ENCODE data around the gene IL1RL1.

Gene IL1RL1

DNA sequence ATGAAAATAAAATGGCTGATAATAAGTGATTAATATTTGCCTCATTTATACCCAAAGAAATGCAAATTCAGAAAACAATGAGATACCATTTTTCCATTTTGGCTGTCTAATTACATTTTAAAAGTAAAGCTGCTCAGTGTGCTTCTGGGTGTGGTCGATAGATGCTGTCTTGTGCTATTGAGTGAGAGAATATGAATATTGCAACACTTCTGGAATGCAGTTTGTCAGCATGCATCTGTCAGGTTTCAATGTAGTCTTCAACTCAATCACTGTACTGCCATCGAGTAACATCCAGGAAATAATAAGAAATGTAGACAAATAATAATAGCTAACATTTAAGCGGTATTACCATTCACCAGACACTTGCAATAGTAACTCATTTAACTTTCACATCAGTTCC lies 48.2 kb downstream of the IL1RL1 start:
- no peaks in the 10 kb centered on the region for H3K27me3 ChIP-seq (ENCODE audit: insufficient read depth, low read length, poor library complexity, severe bottlenecking)
- H3K4me3 ChIP-seq (ENCODE audit: low read length, poor library complexity, severe bottlenecking), result peak overlapping the region; percentile 90
- H3K36me3 ChIP-seq (ENCODE audit: insufficient read depth, low read length), result peaks cover 16% of the 10 kb centered on the region; the same call in 1 of the 2 replicates
- H3K9me3 ChIP-seq (ENCODE audit: insufficient read depth, low read depth, low read length), result peaks cover 2% of the 10 kb centered on the region; the same call in 1 of the 2 replicates
- peak overlapping the region; percentile 92 for H3K9ac ChIP-seq (ENCODE audit: low read depth, low read length, poor library complexity, severe bottlenecking)
- H3K4me2 ChIP-seq (ENCODE audit: low read depth, low read length, poor library complexity, severe bottlenecking), result peak overlapping the region; percentile 92
- peaks cover 65% of the 10 kb centered on the region for H3K4me1 ChIP-seq (ENCODE audit: insufficient read depth, low read length, poor library complexity, severe bottlenecking)
- H4K20me1 ChIP-seq (ENCODE audit: insufficient read depth, low read length, poor library complexity, severe bottlenecking), result no peaks in the 10 kb centered on the region
- no peaks in the 10 kb centered on the region for H3F3A ChIP-seq (ENCODE audit: low read depth)
- H3K79me2 ChIP-seq (ENCODE audit: insufficient read depth, low read length), result peaks cover 58% of the 10 kb centered on the region
- no peak overlapping the region for H2AFZ ChIP-seq (ENCODE audit: low read length)
- no peaks in the 10 kb centered on the region for H3K9me2 ChIP-seq (replicated peaks; ENCODE audit: low read depth, low read length)
- TF ChIP-seq, protein P1, sequence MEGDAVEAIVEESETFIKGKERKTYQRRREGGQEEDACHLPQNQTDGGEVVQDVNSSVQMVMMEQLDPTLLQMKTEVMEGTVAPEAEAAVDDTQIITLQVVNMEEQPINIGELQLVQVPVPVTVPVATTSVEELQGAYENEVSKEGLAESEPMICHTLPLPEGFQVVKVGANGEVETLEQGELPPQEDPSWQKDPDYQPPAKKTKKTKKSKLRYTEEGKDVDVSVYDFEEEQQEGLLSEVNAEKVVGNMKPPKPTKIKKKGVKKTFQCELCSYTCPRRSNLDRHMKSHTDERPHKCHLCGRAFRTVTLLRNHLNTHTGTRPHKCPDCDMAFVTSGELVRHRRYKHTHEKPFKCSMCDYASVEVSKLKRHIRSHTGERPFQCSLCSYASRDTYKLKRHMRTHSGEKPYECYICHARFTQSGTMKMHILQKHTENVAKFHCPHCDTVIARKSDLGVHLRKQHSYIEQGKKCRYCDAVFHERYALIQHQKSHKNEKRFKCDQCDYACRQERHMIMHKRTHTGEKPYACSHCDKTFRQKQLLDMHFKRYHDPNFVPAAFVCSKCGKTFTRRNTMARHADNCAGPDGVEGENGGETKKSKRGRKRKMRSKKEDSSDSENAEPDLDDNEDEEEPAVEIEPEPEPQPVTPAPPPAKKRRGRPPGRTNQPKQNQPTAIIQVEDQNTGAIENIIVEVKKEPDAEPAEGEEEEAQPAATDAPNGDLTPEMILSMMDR (conservative IDR thresholded peaks at IDR 0.05; ENCODE audit: low read length), result 0 out of 2 replicates have a peak, but pooled peaks have one; percentile 13
- no peak for TF ChIP-seq EZH2phosphoT487 (IDR thresholded peaks at IDR 0.05; ENCODE audit: borderline replicate concordance)

DNA sequence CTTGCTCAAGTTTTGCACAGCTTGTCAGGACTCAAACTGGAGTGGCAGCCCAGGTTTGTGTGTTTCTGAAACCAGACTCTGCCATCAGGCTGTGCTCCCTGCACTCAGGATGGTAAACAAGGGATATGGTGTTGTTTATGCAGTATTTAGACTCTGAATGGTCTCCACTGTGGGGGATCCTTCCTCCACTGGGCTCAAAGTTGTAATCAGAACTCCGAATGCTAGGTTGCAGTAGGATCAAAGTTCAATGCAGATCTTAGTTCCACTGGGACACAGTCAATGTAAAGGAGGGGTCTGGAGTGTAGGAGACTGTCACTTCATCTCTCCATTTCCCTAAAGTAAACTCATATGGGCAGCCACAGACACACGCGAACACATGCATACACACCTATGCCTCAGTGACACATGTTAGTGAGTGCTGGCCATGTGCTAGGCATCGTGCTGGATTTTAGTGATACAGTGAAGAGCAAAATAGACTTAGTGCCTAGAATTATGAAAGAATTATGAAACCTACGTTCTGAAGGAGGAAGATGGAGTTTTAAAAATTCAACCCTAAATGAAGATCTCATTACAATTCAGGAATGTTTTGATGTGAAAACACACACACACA lies 50.4 kb downstream of the IL1RL1 start:
- H4K20me1 ChIP-seq (ENCODE audit: insufficient read depth, low read length, poor library complexity, severe bottlenecking), result no peaks in the 10 kb centered on the region
- peak overlapping the region; percentile 90 for H3K4me3 ChIP-seq (ENCODE audit: low read length, poor library complexity, severe bottlenecking)
- TF ChIP-seq, protein P1 (conservative IDR thresholded peaks at IDR 0.05; ENCODE audit: low read length), result no peak
- TF ChIP-seq EZH2phosphoT487 (IDR thresholded peaks at IDR 0.05; ENCODE audit: borderline replicate concordance), result no peak
- peaks cover 49% of the 10 kb centered on the region for H3K79me2 ChIP-seq (ENCODE audit: insufficient read depth, low read length)
- H3K9me2 ChIP-seq (replicated peaks; ENCODE audit: low read depth, low read length), result no peaks in the 10 kb centered on the region
- no peak overlapping the region for H2AFZ ChIP-seq (ENCODE audit: low read length)
- H3K4me1 ChIP-seq (ENCODE audit: insufficient read depth, low read length, poor library complexity, severe bottlenecking), result peaks cover 59% of the 10 kb centered on the region
- peaks cover 22% of the 10 kb centered on the region; the same call in 1 of the 2 replicates for H3K9me3 ChIP-seq (ENCODE audit: insufficient read depth, low read depth, low read length)
- peaks cover 37% of the 10 kb centered on the region; the same call in 1 of the 2 replicates for H3K36me3 ChIP-seq (ENCODE audit: insufficient read depth, low read length)
- H3K27me3 ChIP-seq (ENCODE audit: insufficient read depth, low read length, poor library complexity, severe bottlenecking), result no peaks in the 10 kb centered on the region
- no peaks in the 10 kb centered on the region for H3F3A ChIP-seq (ENCODE audit: low read depth)
- peak overlapping the region; percentile 92 for H3K9ac ChIP-seq (ENCODE audit: low read depth, low read length, poor library complexity, severe bottlenecking)
- peak overlapping the region; percentile 92 for H3K4me2 ChIP-seq (ENCODE audit: low read depth, low read length, poor library complexity, severe bottlenecking)

GRCh38 chr2:102365763-102366162 lies 54.4 kb downstream of the IL1RL1 start:
- H2AFZ ChIP-seq (ENCODE audit: low read length), result no peak overlapping the region
- no peaks in the 10 kb centered on the region for H3K27me3 ChIP-seq (ENCODE audit: insufficient read depth, low read length, poor library complexity, severe bottlenecking)
- TF ChIP-seq, protein P1 (conservative IDR thresholded peaks at IDR 0.05; ENCODE audit: low read length), result no peak
- no peak for TF ChIP-seq EZH2phosphoT487 (IDR thresholded peaks at IDR 0.05; ENCODE audit: borderline replicate concordance)
- peaks cover 59% of the 10 kb centered on the region for H3K4me1 ChIP-seq (ENCODE audit: insufficient read depth, low read length, poor library complexity, severe bottlenecking)
- H3F3A ChIP-seq (ENCODE audit: low read depth), result no peaks in the 10 kb centered on the region
- H3K36me3 ChIP-seq (ENCODE audit: insufficient read depth, low read length), result peaks cover 37% of the 10 kb centered on the region; the same call in 1 of the 2 replicates
- H3K9me2 ChIP-seq (replicated peaks; ENCODE audit: low read depth, low read length), result no peaks in the 10 kb centered on the region
- H3K9ac ChIP-seq (ENCODE audit: low read depth, low read length, poor library complexity, severe bottlenecking), result no peak overlapping the region
- no peaks in the 10 kb centered on the region for H4K20me1 ChIP-seq (ENCODE audit: insufficient read depth, low read length, poor library complexity, severe bottlenecking)
- H3K4me3 ChIP-seq (ENCODE audit: low read length, poor library complexity, severe bottlenecking), result no peak overlapping the region
- peaks cover 14% of the 10 kb centered on the region for H3K79me2 ChIP-seq (ENCODE audit: insufficient read depth, low read length)
- H3K4me2 ChIP-seq (ENCODE audit: low read depth, low read length, poor library complexity, severe bottlenecking), result no peak overlapping the region
- H3K9me3 ChIP-seq (ENCODE audit: insufficient read depth, low read depth, low read length), result peaks cover 22% of the 10 kb centered on the region; the same call in 1 of the 2 replicates

All from Loucy (cell line).